ENCODE measurements around the gene NRAS. TPM values are rescaled to one million over a fixed set of nuclear protein-coding genes. Genes with fewer than 3 reads are reported as not detected.

NRAS gene
- total RNA-seq, 3 donors from 2014 or later (not counting 1 experiment from before 2014, with no cell fraction given) = 41.1 to 45.7 (median 43.8) TPM

- intact Hi-C loops (cut with micrococcal nuclease) = no loop called here
- H3K9me3 ChIP-seq (ENCODE audit: control insufficient read depth, insufficient read depth, low read length) = no peaks in the 10 kb centered on the region
- Mint-ChIP-seq H3K4me3 (no peak overlapping the region), H3K4me1 (no peaks in the 10 kb centered on the region), H3K27me3 (ENCODE audit: low read depth in 2 of 2) (peaks cover 20 to 53% of the 10 kb centered on the region in 2 donors), H3K9me3 (no peaks in the 10 kb centered on the region), H3K36me3 (no peaks in the 10 kb centered on the region), H3K27ac (no peak overlapping the region)
- H3K36me3 ChIP-seq (ENCODE audit: control insufficient read depth, insufficient read depth, low read length) = no peaks in the 10 kb centered on the region
- DNase-seq = no peak
- ATAC-seq = no peak
- H3K27me3 ChIP-seq (ENCODE audit: control insufficient read depth, insufficient read depth, low read length) = peaks cover 2% of the 10 kb centered on the region
- H3K27ac ChIP-seq (ENCODE audit: low read length) = no peak overlapping the region
- no peak overlapping the region for H3K4me3 ChIP-seq (ENCODE audit: low read length)
- H3K4me1 ChIP-seq (ENCODE audit: control insufficient read depth, insufficient read depth, low read length) = no peaks in the 10 kb centered on the region
- 71% methylated on average over 4 of the region's 4 CpGs for WGBS (ENCODE audit: insufficient coverage)
- no peak for TF ChIP-seq CTCF (IDR thresholded peaks at IDR 0.05)
These were observed 28.0 kb downstream of the NRAS start for GRCh38 chr1:114688526-114688925.

- Mint-ChIP-seq H3K9me3 (no peaks in the 10 kb centered on the region), H3K4me3 (no peak overlapping the region), H3K27ac (no peak overlapping the region), H3K27me3 (ENCODE audit: low read depth in 2 of 2) (peaks cover 20 to 61% of the 10 kb centered on the region in 2 donors), H3K36me3 (no peaks in the 10 kb centered on the region), H3K4me1 (no peaks in the 10 kb centered on the region)
- no peaks in the 10 kb centered on the region for H3K4me1 ChIP-seq (ENCODE audit: control insufficient read depth, insufficient read depth, low read length)
- no peak for TF ChIP-seq CTCF (IDR thresholded peaks at IDR 0.05)
- ATAC-seq (no peak), DNase-seq (no peak)
- intact Hi-C loops (cut with micrococcal nuclease) = no loop called here
- WGBS (ENCODE audit: insufficient coverage) = 86% methylated on average over 5 of the region's 5 CpGs
- H3K27me3 ChIP-seq (ENCODE audit: control insufficient read depth, insufficient read depth, low read length) = peaks cover 2% of the 10 kb centered on the region
- H3K9me3 ChIP-seq (ENCODE audit: control insufficient read depth, insufficient read depth, low read length) = no peaks in the 10 kb centered on the region
- H3K36me3 ChIP-seq (ENCODE audit: control insufficient read depth, insufficient read depth, low read length) = no peaks in the 10 kb centered on the region
- no peak overlapping the region for H3K4me3 ChIP-seq (ENCODE audit: low read length)
- no peak overlapping the region for H3K27ac ChIP-seq (ENCODE audit: low read length)
These were observed 30.7 kb downstream of the NRAS start for GRCh38 chr1:114685851-114686250.

GRCh38 chr1:114677691-114678090, 38.9 kb downstream of the NRAS start:
- intact Hi-C loops (cut with micrococcal nuclease) = no loop called here
- Histone ChIP-seq H3K4me3 (ENCODE audit: low read length) (no peak overlapping the region), H3K9me3 (ENCODE audit: control insufficient read depth, insufficient read depth, low read length) (no peaks in the 10 kb centered on the region), H3K27me3 (ENCODE audit: control insufficient read depth, insufficient read depth, low read length) (peaks cover 5% of the 10 kb centered on the region), H3K4me1 (ENCODE audit: control insufficient read depth, insufficient read depth, low read length) (no peaks in the 10 kb centered on the region), H3K27ac (ENCODE audit: low read length) (no peak overlapping the region), H3K36me3 (ENCODE audit: control insufficient read depth, insufficient read depth, low read length) (no peaks in the 10 kb centered on the region)
- Mint-ChIP-seq H3K36me3 (no peaks in the 10 kb centered on the region), H3K27ac (no peak overlapping the region), H3K4me1 (no peaks in the 10 kb centered on the region), H3K4me3 (no peak overlapping the region), H3K27me3 (ENCODE audit: low read depth in 2 of 2) (peaks cover 26 to 41% of the 10 kb centered on the region in 2 donors), H3K9me3 (no peaks in the 10 kb centered on the region)
- TF ChIP-seq CTCF (IDR thresholded peaks at IDR 0.05) = no peak
- 83% methylated on average over 5 of the region's 5 CpGs for WGBS (ENCODE audit: insufficient coverage)
- DNase-seq = no peak
- no peak for ATAC-seq

GRCh38 chr1:114676115-114676514, 40.5 kb downstream of the NRAS start:
- DNase-seq = no peak
- Histone ChIP-seq H3K36me3 (ENCODE audit: control insufficient read depth, insufficient read depth, low read length) (no peaks in the 10 kb centered on the region), H3K9me3 (ENCODE audit: control insufficient read depth, insufficient read depth, low read length) (no peaks in the 10 kb centered on the region), H3K27me3 (ENCODE audit: control insufficient read depth, insufficient read depth, low read length) (peaks cover 13% of the 10 kb centered on the region), H3K4me3 (ENCODE audit: low read length) (no peak overlapping the region), H3K27ac (ENCODE audit: low read length) (no peak overlapping the region), H3K4me1 (ENCODE audit: control insufficient read depth, insufficient read depth, low read length) (no peaks in the 10 kb centered on the region)
- Mint-ChIP-seq H3K36me3 (no peaks in the 10 kb centered on the region), H3K4me3 (no peak overlapping the region), H3K4me1 (no peaks in the 10 kb centered on the region), H3K27ac (no peak overlapping the region), H3K9me3 (no peaks in the 10 kb centered on the region), H3K27me3 (ENCODE audit: low read depth in 2 of 2) (peaks cover 29 to 41% of the 10 kb centered on the region in 2 donors)
- ATAC-seq = no peak
- WGBS (ENCODE audit: insufficient coverage) = no CpG with 5 or more reads among the region's 1 CpG
- intact Hi-C loops (cut with micrococcal nuclease) = no loop called here
- TF ChIP-seq CTCF (IDR thresholded peaks at IDR 0.05) = no peak
